ENCODE measurements around the gene TFDP3.

DNA sequence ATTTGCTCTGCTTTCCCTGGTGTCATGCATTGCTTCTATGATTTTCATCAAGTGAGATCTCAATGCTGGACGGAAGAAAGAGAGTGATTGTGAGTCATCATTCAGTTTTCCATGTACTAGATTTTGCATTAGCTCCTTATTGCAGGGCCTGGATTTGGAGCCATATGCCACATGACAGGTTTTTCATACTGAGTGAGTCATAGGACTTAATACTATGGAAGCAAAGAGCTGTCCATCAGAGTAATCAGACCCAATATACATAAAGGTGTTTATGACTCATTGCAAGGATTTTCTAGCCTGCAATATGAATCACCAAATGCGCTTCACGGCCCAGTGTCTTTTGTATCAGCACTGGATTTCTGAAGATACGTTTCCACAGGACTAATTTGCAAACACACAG, 11.2 kb upstream of the TFDP3 start:
- TF ChIP-seq, protein P1, sequence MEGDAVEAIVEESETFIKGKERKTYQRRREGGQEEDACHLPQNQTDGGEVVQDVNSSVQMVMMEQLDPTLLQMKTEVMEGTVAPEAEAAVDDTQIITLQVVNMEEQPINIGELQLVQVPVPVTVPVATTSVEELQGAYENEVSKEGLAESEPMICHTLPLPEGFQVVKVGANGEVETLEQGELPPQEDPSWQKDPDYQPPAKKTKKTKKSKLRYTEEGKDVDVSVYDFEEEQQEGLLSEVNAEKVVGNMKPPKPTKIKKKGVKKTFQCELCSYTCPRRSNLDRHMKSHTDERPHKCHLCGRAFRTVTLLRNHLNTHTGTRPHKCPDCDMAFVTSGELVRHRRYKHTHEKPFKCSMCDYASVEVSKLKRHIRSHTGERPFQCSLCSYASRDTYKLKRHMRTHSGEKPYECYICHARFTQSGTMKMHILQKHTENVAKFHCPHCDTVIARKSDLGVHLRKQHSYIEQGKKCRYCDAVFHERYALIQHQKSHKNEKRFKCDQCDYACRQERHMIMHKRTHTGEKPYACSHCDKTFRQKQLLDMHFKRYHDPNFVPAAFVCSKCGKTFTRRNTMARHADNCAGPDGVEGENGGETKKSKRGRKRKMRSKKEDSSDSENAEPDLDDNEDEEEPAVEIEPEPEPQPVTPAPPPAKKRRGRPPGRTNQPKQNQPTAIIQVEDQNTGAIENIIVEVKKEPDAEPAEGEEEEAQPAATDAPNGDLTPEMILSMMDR (IDR thresholded peaks at IDR 0.05; ENCODE audit: poor library complexity, severe bottlenecking): no peak
- no peak for TF ChIP-seq POLR2AphosphoS5 (IDR thresholded peaks at IDR 0.05)

Measured in neural cell (in vitro differentiated cells).